Lung (tissue), 12 donors: ENCODE results near the gene SCD5. TPM values are rescaled to one million over a fixed set of nuclear protein-coding genes. Genes with fewer than 3 reads are reported as not detected.

Experiments
- ATAC-seq: fragments of 200-7000 bp; cut with Tn5 transposase; one replicate; pipeline ENCODE4 v1.9.1; 2020; ENCODE audit warnings: moderate number of reproducible peaks; ENCODE audit not compliant: insufficient read depth, low FRiP score
- DNase-seq, 3 donors: peaks; one replicate each; pipeline ENCODE4 v3.0.0-alpha.2; 2013 to 2017
- H3K27ac ChIP-seq, 2 donors: one replicate each; pipeline ENCODE4 v1.5.1; 2013; ENCODE audit warnings: mild to moderate bottlenecking in 2 of 2, moderate library complexity in 2 of 2, control low read depth in 1 of 2, inconsistent platforms in 1 of 2, low read depth in 1 of 2, low read length in 1 of 2
- H3K27me3 ChIP-seq, 3 donors: one replicate each; pipeline ENCODE4 v1.5.1; 2013; ENCODE audit warnings: low read length in 2 of 3; ENCODE audit not compliant: control insufficient read depth in 3 of 3, insufficient read depth in 3 of 3
- H3K36me3 ChIP-seq, 4 donors: one replicate each; pipeline ENCODE4 v1.5.1; 2013; ENCODE audit warnings: low read length in 4 of 4, mild to moderate bottlenecking in 1 of 4, moderate library complexity in 1 of 4; ENCODE audit not compliant: control insufficient read depth in 4 of 4, insufficient read depth in 4 of 4
- H3K4me1 ChIP-seq, 5 donors: one replicate each; pipeline ENCODE4 v1.5.1; 2013; ENCODE audit warnings: low read length in 5 of 5, mild to moderate bottlenecking in 2 of 5, moderate library complexity in 1 of 5; ENCODE audit not compliant: control insufficient read depth in 5 of 5, insufficient read depth in 5 of 5
- H3K4me3 ChIP-seq: one replicate; pipeline ENCODE4 v1.5.1; 2013; ENCODE audit warnings: mild to moderate bottlenecking, control low read depth, moderate library complexity
- H3K9ac ChIP-seq, 2 donors: one replicate each; pipeline ENCODE4 v1.5.1; 2013; ENCODE audit warnings: low read length in 2 of 2, control low read depth in 1 of 2; ENCODE audit not compliant: insufficient read depth in 1 of 2
- H3K9me3 ChIP-seq, 4 donors: one replicate each; pipeline ENCODE4 v1.5.1; 2013; ENCODE audit warnings: low read length in 3 of 4, mild to moderate bottlenecking in 1 of 4, moderate library complexity in 1 of 4; ENCODE audit not compliant: control insufficient read depth in 4 of 4, insufficient read depth in 3 of 4
- WGBS, 2 donors: extraction: QIAGEN DNeasy Blood & Tissue Kit; methylation state at CpG; one replicate each; pipeline ENCODE4 v1.1.7; 2013; 5-methylcytosine and 5-hydroxymethylcytosine counted together
- polyA plus RNA-seq, 2 donors: library from polyadenylated mRNA; stranded (reverse); fragments of 200-250 nt; gene quantifications; one replicate each; pipeline ENCODE4 v1.2.1, GENCODE V29; 2013
- total RNA-seq, 2 donors: library from RNA; depleted of rRNA in 1 of 2; stranded (reverse); fragments of >200 nt in 1 of 2; gene quantifications; one replicate each; pipeline ENCODE4 v1.2.1, GENCODE V29; 2014 to 2021
- TF ChIP-seq, protein P1 (sequence below): IDR thresholded peaks from 2 replicates; pipeline ENCODE4 v1.5.1; 2012; ENCODE audit warnings: mild to moderate bottlenecking; ENCODE audit errors: control extremely low read depth, extremely low read depth
- donor health status: control.
- donor health status: control.
- donor health status: Bipolar disorder and iron deficiency.
- donor health status: healthy.
- donor health status: DM: yes; HTN: yes; CAD: no.

The SCD5 gene
- total and polyA plus RNA-seq, 4 donors: 5.0 to 22.6 (median 13.8) TPM

DNA sequence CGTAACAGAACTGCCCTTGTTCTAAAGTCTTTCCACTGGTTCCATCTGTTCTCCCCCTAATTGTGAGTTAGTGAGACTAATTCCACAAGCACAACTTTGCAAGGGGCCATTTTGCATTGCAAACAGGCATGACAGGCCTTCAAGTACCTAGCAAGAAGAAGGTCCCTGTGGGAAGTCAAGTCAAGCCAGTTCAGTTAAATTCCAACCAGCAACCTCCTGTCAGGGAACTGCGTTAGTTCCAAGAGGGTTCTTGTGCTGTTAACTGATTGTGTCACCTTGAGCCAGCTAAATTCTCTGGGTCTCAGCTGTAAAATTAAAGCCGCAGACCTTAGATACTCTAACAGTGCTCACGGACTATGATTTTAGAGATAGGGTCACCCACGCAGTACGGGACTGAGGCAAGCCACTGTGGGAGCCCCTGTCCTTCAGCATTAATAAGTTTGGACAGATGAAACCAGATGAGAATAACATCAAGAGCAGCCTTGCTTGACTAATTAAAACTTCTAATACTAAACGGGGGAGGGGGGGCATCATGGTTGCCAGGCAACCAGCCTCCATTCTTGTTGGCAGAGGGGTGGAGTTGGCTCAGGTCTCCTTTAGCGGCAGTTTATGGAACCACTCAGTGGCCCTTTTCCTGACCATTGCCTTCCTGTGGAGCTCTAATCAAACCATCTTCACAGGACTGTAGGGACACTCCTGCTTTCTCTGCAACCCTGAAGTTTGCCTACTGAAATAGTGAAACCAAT lies 212.7 kb downstream of the SCD5 start:
- WGBS, 2 donors: 74 to 87% methylated on average over 8 of the region's 8 CpGs
- Histone ChIP-seq H3K9ac (no peak overlapping the region), H3K9me3 (no peaks in the 10 kb centered on the region), H3K27ac (no peak overlapping the region), H3K27me3 (no peaks in the 10 kb centered on the region), H3K4me1 (peaks cover 0 to 26% (median 4%) of the 10 kb centered on the region in 5 donors), H3K4me3 (no peak overlapping the region), H3K36me3 (no peaks in the 10 kb centered on the region)
- ATAC-seq: no peak
- TF ChIP-seq, protein P1, sequence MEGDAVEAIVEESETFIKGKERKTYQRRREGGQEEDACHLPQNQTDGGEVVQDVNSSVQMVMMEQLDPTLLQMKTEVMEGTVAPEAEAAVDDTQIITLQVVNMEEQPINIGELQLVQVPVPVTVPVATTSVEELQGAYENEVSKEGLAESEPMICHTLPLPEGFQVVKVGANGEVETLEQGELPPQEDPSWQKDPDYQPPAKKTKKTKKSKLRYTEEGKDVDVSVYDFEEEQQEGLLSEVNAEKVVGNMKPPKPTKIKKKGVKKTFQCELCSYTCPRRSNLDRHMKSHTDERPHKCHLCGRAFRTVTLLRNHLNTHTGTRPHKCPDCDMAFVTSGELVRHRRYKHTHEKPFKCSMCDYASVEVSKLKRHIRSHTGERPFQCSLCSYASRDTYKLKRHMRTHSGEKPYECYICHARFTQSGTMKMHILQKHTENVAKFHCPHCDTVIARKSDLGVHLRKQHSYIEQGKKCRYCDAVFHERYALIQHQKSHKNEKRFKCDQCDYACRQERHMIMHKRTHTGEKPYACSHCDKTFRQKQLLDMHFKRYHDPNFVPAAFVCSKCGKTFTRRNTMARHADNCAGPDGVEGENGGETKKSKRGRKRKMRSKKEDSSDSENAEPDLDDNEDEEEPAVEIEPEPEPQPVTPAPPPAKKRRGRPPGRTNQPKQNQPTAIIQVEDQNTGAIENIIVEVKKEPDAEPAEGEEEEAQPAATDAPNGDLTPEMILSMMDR: no peak
- peak; percentile 25 to 54 (median 29) for DNase-seq

DNA sequence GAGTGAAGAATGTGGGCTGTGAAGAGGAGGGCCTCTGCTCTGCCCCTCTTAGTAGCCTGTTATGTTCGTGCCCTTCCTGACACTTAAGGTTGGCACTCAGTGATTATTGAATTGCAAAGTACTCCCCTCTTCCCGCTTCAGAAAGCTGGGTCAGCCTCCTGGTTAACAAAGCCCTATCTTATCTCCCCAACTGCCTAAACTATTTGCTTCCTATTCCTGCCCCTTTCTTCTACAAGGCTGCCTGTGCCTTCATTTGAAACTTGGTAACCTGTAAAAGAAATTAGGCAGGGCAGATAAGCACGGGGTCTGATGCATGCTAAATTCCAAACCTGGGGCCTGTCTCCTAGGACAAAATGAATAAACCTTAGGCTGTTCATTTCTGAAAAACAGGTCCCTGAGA lies 213.7 kb downstream of the SCD5 start:
- H3K9ac ChIP-seq: no peak overlapping the region
- no peak overlapping the region for H3K4me3 ChIP-seq
- ATAC-seq (no peak), DNase-seq (peak in 1 of 3 donors; percentile 23)
- H3K27ac ChIP-seq: no peak overlapping the region
- H3K9me3 ChIP-seq: no peaks in the 10 kb centered on the region
- WGBS, 2 donors: 48 to 67% methylated on average over 3 of the region's 3 CpGs
- peaks cover 0 to 26% (median 4%) of the 10 kb centered on the region in 5 donors for H3K4me1 ChIP-seq
- TF ChIP-seq, protein P1: no peak
- H3K27me3 ChIP-seq: no peaks in the 10 kb centered on the region
- no peaks in the 10 kb centered on the region for H3K36me3 ChIP-seq

DNA sequence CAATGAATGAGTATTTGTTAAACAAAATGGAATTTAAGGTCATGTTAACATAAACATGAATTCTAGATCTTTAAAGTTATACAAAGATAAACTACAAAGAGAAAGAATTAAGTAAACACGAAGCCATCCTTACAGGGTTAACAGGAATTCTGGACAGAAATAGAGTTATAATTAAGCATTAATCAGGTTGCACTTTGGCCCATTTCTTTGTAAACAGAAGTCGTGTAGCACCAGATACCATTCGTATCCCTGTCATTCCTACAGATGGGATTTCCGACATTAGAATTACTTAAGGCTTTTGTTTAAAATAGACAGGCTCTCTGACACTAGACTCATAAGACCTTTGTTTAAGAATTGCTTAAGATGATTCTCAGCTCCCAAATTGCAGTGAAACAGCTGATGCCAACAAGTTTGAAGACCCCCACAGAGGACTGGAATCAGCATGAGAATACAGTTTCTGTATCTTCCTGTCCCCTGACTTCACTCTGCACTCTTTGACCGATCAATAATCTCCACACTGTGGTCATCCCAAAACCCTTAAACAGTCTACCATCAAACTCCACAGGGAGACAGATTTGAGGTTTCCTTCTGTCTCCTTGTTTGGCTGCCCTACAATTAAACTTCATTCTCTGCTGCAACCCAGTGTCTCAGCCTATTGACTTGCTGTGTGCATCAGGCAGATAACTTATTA lies 214.6 kb downstream of the SCD5 start:
- TF ChIP-seq, protein P1: no peak
- H3K9me3 ChIP-seq: no peaks in the 10 kb centered on the region

More for the DNA sequence above, 214.6 kb downstream of the SCD5 start:
- H3K27ac ChIP-seq: no peak overlapping the region
- H3K4me3 ChIP-seq: no peak overlapping the region
- DNase-seq (peak in 2 of 3 donors; percentile 61 to 65), ATAC-seq (no peak)
- H3K27me3 ChIP-seq: no peaks in the 10 kb centered on the region
- H3K4me1 ChIP-seq: peaks cover 0 to 26% (median 4%) of the 10 kb centered on the region in 5 donors
- WGBS, 2 donors: 59 to 79% methylated on average over 5 of the region's 5 CpGs
- H3K9ac ChIP-seq: no peak overlapping the region
- H3K36me3 ChIP-seq: no peaks in the 10 kb centered on the region
